PFSK-1 (cell line): Measurements from ENCODE around the gene CACUL1.

Source experiments
- FOXP2 ChIP-seq: optimal IDR thresholded peaks from 2 replicates; pipeline ENCODE3; 2011; ENCODE audit warnings: borderline replicate concordance, control low read depth, inconsistent platforms; ENCODE audit not compliant: insufficient read depth; ENCODE audit errors: extremely low read length, extremely low read depth
- POLR2AphosphoS5 ChIP-seq: IDR thresholded peaks from 2 replicates; pipeline ENCODE4 v1.6.1; 2012; ENCODE audit warnings: low read depth, mild to moderate bottlenecking, control low read depth, low read length, moderate library complexity
- REST ChIP-seq, 2 experiments: IDR thresholded peaks; 2 replicates each; pipeline versions ENCODE4 v1.6.1 to v1.8.0; 2011 to 2012; ENCODE audit warnings: low read depth in 2 of 2, low read length in 2 of 2, control low read depth in 1 of 2, inconsistent platforms in 1 of 2, mild to moderate bottlenecking in 1 of 2, moderate library complexity in 1 of 2; ENCODE audit not compliant: insufficient read depth in 1 of 2
- SIN3A ChIP-seq: IDR thresholded peaks from 2 replicates; pipeline ENCODE4 v1.6.1; 2012; ENCODE audit warnings: mild to moderate bottlenecking, low read length, moderate library complexity, borderline replicate concordance; ENCODE audit not compliant: insufficient read depth
- TAF1 ChIP-seq: IDR thresholded peaks from 2 replicates; pipeline ENCODE4 v1.6.1; 2012; ENCODE audit warnings: low read length, control low read depth, borderline replicate concordance; ENCODE audit not compliant: insufficient read depth

The CACUL1 gene

GRCh38 chr10:118753331-118754228 lies 1.2 kb downstream of the CACUL1 start:
- TF ChIP-seq FOXP2 (no peak), SIN3A (no peak), TAF1 (no peak), POLR2AphosphoS5 (no peak), REST (IDR thresholded peaks at IDR 0.05; ENCODE audit: insufficient read depth in 1 of 2, low read depth in 2 of 2, low read length in 2 of 2) (no peak)

GRCh38 chr10:118752409-118752808 lies 2.4 kb downstream of the CACUL1 start:
- TF ChIP-seq REST (IDR thresholded peaks at IDR 0.05; ENCODE audit: insufficient read depth in 1 of 2, low read depth in 2 of 2, low read length in 2 of 2) = no peak
- no peak for TF ChIP-seq FOXP2
- no peak for TF ChIP-seq SIN3A
- no peak for TF ChIP-seq TAF1
- no peak for TF ChIP-seq POLR2AphosphoS5

- TF ChIP-seq SIN3A = no peak
Observed at GRCh38 chr10:118751265-118751664, 3.5 kb downstream of the CACUL1 start.

GRCh38 chr10:118748041-118748440 lies 6.7 kb downstream of the CACUL1 start:
- TF ChIP-seq REST (IDR thresholded peaks at IDR 0.05; ENCODE audit: insufficient read depth in 1 of 2, low read depth in 2 of 2, low read length in 2 of 2) = no peak
- TF ChIP-seq SIN3A = no peak
- TF ChIP-seq POLR2AphosphoS5 = no peak
- no peak for TF ChIP-seq TAF1
- TF ChIP-seq FOXP2 = no peak

GRCh38 chr10:118746246-118746645 lies 8.5 kb downstream of the CACUL1 start:
- TF ChIP-seq REST (IDR thresholded peaks at IDR 0.05; ENCODE audit: insufficient read depth in 1 of 2, low read depth in 2 of 2, low read length in 2 of 2) (no peak), TAF1 (no peak), POLR2AphosphoS5 (no peak), SIN3A (no peak), FOXP2 (no peak)
